RWPE1 (cell line): ENCODE data around the gene CTNNA1.

Source experiments
- CTCF ChIA-PET: fragments of 350-600 bp; sonication (Branson Sonifier 250); formaldehyde crosslinking; extraction: SDS; loops from one replicate; lab custom pipeline; 2021; lab: Yijun Ruan, JAX
- POLR2A ChIA-PET: fragments of 400-600 bp; formaldehyde crosslinking; extraction: SDS; loops from one replicate; lab custom pipeline; 2020; ENCODE audit warnings: antibody characterized with exemption; ENCODE audit not compliant: low non-redundant PET; lab: Yijun Ruan, JAX
- DNase-seq: peaks from one replicate; pipeline ENCODE4 v3.0.0; 2012; ENCODE audit warnings: low spot score
- H3K27ac ChIP-seq: fragments of 450-650 bp; 2 replicates; pipeline ENCODE4 v1.5.1; 2017
- CTCF ChIP-seq: fragments of 450-650 bp; conservative IDR thresholded peaks from 2 replicates; pipeline ENCODE4 v1.5.1; 2017; ENCODE audit warnings: low read depth, mild to moderate bottlenecking

CTNNA1 gene

DNA sequence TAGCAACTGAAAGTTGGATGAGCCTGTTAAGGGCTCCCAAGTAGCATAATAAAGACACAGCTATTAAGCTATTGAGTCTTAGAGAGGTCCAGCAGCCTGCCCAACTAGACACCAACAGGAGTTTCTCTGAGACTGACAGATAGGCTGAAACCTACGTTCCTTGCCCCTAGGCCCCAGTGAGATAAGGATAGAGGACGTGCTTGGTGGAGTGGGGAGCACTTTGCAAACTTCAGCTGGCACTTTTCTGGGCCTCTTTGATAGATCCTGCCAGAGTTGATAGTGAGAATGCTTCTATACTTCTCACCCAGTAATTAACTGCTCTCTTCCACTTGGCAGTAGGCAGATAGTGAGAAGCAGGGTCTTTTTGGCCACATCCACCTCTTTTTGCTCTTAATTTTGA is 20.8 kb upstream of the CTNNA1 start:
- DNase-seq = no peak
- no peak for TF ChIP-seq CTCF
- CTCF ChIA-PET = interaction anchor here (0.5 kb wide), 2 partner anchors 8 to 61 kb away, joined by 3 to 12 read pairs; no protein-coding TSS in a partner anchor
- POLR2A ChIA-PET = no interaction called here
- no peak overlapping the region for H3K27ac ChIP-seq

GRCh38 chr5:138732933-138733332 is 20.3 kb upstream of the CTNNA1 start:
- ChIA-PET CTCF (interaction anchor here (0.5 kb wide), 2 partner anchors 8 to 62 kb away, joined by 3 to 12 read pairs; no protein-coding TSS in a partner anchor), POLR2A (no interaction called here)
- TF ChIP-seq CTCF = no peak
- no peak overlapping the region for H3K27ac ChIP-seq
- no peak for DNase-seq

- ChIA-PET CTCF (interaction anchor here (2.2 kb wide), 1 partner anchor 9 kb away, joined by 13 read pairs; no protein-coding TSS in a partner anchor), POLR2A (no interaction called here)
- no peak overlapping the region for H3K27ac ChIP-seq
- no peak for TF ChIP-seq CTCF
- no peak for DNase-seq
Observed at GRCh38 chr5:138733509-138733908, 19.7 kb upstream of the CTNNA1 start.

GRCh38 chr5:138736293-138736692 is 16.9 kb upstream of the CTNNA1 start:
- no peak for TF ChIP-seq CTCF
- CTCF ChIA-PET = interaction anchor here (1.0 kb wide), 1 partner anchor 11 kb away, joined by 7 read pairs; no protein-coding TSS in a partner anchor
- H3K27ac ChIP-seq = no peak overlapping the region
- POLR2A ChIA-PET = no interaction called here
- DNase-seq = no peak

GRCh38 chr5:138737494-138738265 is 15.5 kb upstream of the CTNNA1 start:
- DNase-seq = no peak
- CTCF ChIA-PET = interaction anchor here (0.6 to 1.5 kb wide), 4 partner anchors 10 to 25 kb away, joined by 3 read pairs; no protein-coding TSS in a partner anchor
- POLR2A ChIA-PET = no interaction called here
- H3K27ac ChIP-seq = no peak overlapping the region
- no peak for TF ChIP-seq CTCF

GRCh38 chr5:138738399-138738798 is 14.8 kb upstream of the CTNNA1 start:
- DNase-seq = no peak
- no peak overlapping the region for H3K27ac ChIP-seq
- no peak for TF ChIP-seq CTCF
- ChIA-PET CTCF (interaction anchor here (1.5 kb wide), 1 partner anchor 13 kb away, joined by 3 read pairs; no protein-coding TSS in a partner anchor), POLR2A (no interaction called here)
